Ascending aorta (tissue), 2 donors: ENCODE measurements around the gene NDUFS6. TPM values are rescaled to one million over a fixed set of nuclear protein-coding genes. Genes with fewer than 3 reads are reported as not detected.

ENCODE experiments used
- DNase-seq, 2 donors: peaks; one replicate each; pipeline ENCODE4 v3.0.0-alpha.2; 2019; ENCODE audit warnings: low spot score in 2 of 2
- H3K27ac ChIP-seq, 2 donors: fragments of 200-600 bp; sonication (generic); one replicate each; pipeline ENCODE4 v1.5.1; 2016 to 2017; ENCODE audit warnings: mild to moderate bottlenecking in 1 of 2
- H3K27me3 ChIP-seq: fragments of 200-600 bp; sonication (generic); one replicate; pipeline ENCODE4 v1.5.1; 2017
- H3K36me3 ChIP-seq, 2 donors: fragments of 200-600 bp; sonication (generic); one replicate each; pipeline ENCODE4 v1.5.1; 2016
- H3K4me1 ChIP-seq, 2 donors: fragments of 200-600 bp; sonication (generic); one replicate each; pipeline ENCODE4 v1.5.1; 2016 to 2017; ENCODE audit warnings: mild to moderate bottlenecking in 1 of 2
- H3K4me3 ChIP-seq, 2 donors: fragments of 200-600 bp; sonication (generic); one replicate each; pipeline ENCODE4 v1.5.1; 2016 to 2017; ENCODE audit warnings: mild to moderate bottlenecking in 1 of 2
- H3K9me3 ChIP-seq, 2 donors: fragments of 200-600 bp; sonication (generic); one replicate each; pipeline ENCODE4 v1.5.1; 2016
- CTCF ChIP-seq, 3 experiments: fragments of 200-600 bp in 2 of 3; fragments of 450-650 bp in 1 of 3; sonication (generic) in 2 of 3; IDR thresholded peaks; one replicate each; pipeline ENCODE4 v1.5.1; 2016 to 2019; ENCODE audit warnings: antibody characterized with exemption in 3 of 3, mild to moderate bottlenecking in 1 of 3, moderate library complexity in 1 of 3
- intact Hi-C: fragments of 100-400 bp; cut with DNase I; formaldehyde crosslinking; loops from one replicate; pipeline ENCODE4 v1.15.1; 2023
- total RNA-seq: library from RNA; depleted of rRNA; stranded (reverse); fragments of >200 nt; gene quantifications from one replicate; pipeline ENCODE4 v1.1.0, GENCODE V29; 2016

NDUFS6 gene
- total RNA-seq, 1 donor from 2014 or later: 29.8 TPM

GRCh38 chr5:1763548-1763911 is 37.7 kb upstream of the NDUFS6 start:
- Histone ChIP-seq H3K36me3 (no peaks in the 10 kb centered on the region), H3K27me3 (no peaks in the 10 kb centered on the region), H3K4me1 (no peaks in the 10 kb centered on the region), H3K9me3 (no peaks in the 10 kb centered on the region), H3K27ac (no peak overlapping the region), H3K4me3 (no peak overlapping the region)
- intact Hi-C loops: no loop called here
- peak in 2 of 3 experiments; percentile 10 to 21 for TF ChIP-seq CTCF (IDR thresholded peaks at IDR 0.05)
- peak in 1 of 2 donors; percentile 22 for DNase-seq

GRCh38 chr5:1763960-1764605 is 37.1 kb upstream of the NDUFS6 start:
- intact Hi-C loops: no loop called here
- Histone ChIP-seq H3K4me1 (no peaks in the 10 kb centered on the region), H3K27me3 (no peaks in the 10 kb centered on the region), H3K27ac (no peak overlapping the region), H3K4me3 (no peak overlapping the region), H3K36me3 (no peaks in the 10 kb centered on the region), H3K9me3 (no peaks in the 10 kb centered on the region)
- peak in 1 of 2 donors; percentile 28 for DNase-seq
- no peak for TF ChIP-seq CTCF (IDR thresholded peaks at IDR 0.05)

GRCh38 chr5:1764606-1764960 is 36.6 kb upstream of the NDUFS6 start:
- H3K27ac ChIP-seq: no peak overlapping the region
- H3K4me1 ChIP-seq: no peaks in the 10 kb centered on the region
- H3K36me3 ChIP-seq: no peaks in the 10 kb centered on the region
- intact Hi-C loops: no loop called here
- no peaks in the 10 kb centered on the region for H3K9me3 ChIP-seq
- no peaks in the 10 kb centered on the region for H3K27me3 ChIP-seq
- no peak overlapping the region for H3K4me3 ChIP-seq
- TF ChIP-seq CTCF (IDR thresholded peaks at IDR 0.05): no peak
- DNase-seq: peak in 1 of 2 donors; percentile 40

- Histone ChIP-seq H3K36me3 (no peaks in the 10 kb centered on the region), H3K27me3 (no peaks in the 10 kb centered on the region), H3K4me1 (no peaks in the 10 kb centered on the region), H3K4me3 (no peak overlapping the region), H3K27ac (no peak overlapping the region), H3K9me3 (no peaks in the 10 kb centered on the region)
- no peak for DNase-seq
- intact Hi-C loops: no loop called here
- no peak for TF ChIP-seq CTCF (IDR thresholded peaks at IDR 0.05)
These were observed 35.9 kb upstream of the NDUFS6 start for GRCh38 chr5:1765141-1765879.

GRCh38 chr5:1765880-1766235 is 35.3 kb upstream of the NDUFS6 start:
- Histone ChIP-seq H3K27ac (no peak overlapping the region), H3K36me3 (no peaks in the 10 kb centered on the region), H3K9me3 (no peaks in the 10 kb centered on the region), H3K4me1 (no peaks in the 10 kb centered on the region), H3K4me3 (no peak overlapping the region), H3K27me3 (no peaks in the 10 kb centered on the region)
- no peak for DNase-seq
- intact Hi-C loops: no loop called here
- TF ChIP-seq CTCF (IDR thresholded peaks at IDR 0.05): no peak
